Gastrocnemius medialis (tissue), 4 donors: Measurements from ENCODE around the gene TBKBP1.
"Not testable (repeated sequence)": the region's sequence is repeated elsewhere in the genome, so short reads cannot be mapped to it uniquely, and the experiment has no call there.

Experiments used
- CTCF ChIP-seq, 5 experiments: fragments of 450-650 bp in 3 of 5; fragments of 200-600 bp in 2 of 5; sonication (generic) in 2 of 5; IDR thresholded peaks in 4 of 5; conservative IDR thresholded peaks in 1 of 5; 1 replicate in 4 of 5; 2 replicates in 1 of 5; pipeline ENCODE4 v1.5.1; 2016 to 2019; ENCODE audit warnings: antibody characterized with exemption in 5 of 5, mild to moderate bottlenecking in 3 of 5, moderate library complexity in 3 of 5
- POLR2A ChIP-seq, 2 donors: fragments of 450-650 bp; IDR thresholded peaks; one replicate each; pipeline ENCODE4 v1.6.1; 2017; ENCODE audit warnings: antibody characterized with exemption in 2 of 2, mild to moderate bottlenecking in 2 of 2, moderate library complexity in 2 of 2

DNA sequence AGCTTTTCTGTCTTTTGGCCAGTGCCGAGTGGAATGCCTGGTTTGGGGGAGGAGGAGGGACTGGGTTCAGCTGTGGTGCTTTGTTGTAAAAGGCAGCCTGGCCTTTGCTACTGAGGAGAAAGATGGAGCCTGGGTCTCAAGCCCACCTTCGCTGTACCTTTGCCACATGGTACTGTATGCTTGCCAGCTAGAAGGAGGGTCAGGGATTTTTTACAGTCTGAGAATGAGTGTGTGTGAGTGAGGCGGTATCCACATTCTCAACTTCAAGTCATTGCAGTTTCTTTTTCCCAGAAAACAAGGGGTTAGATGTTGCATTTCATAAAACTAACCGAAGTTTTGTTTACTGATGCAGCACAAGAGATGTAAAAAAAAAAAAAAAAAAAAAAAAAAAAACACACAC, 11.2 kb upstream of the TBKBP1 start:
- not testable (repeated sequence) for TF ChIP-seq CTCF (IDR thresholded peaks at IDR 0.05 in 4 of 5, conservative IDR thresholded peaks at IDR 0.05 in 1 of 5); POLR2A (IDR thresholded peaks at IDR 0.05)
